Measurements from ENCODE around the gene ZNF827. TPM values are rescaled to one million over a fixed set of nuclear protein-coding genes. Genes with fewer than 3 reads are reported as not detected.

Gene ZNF827
- polyA plus RNA-seq, 1 donor from 2014 or later: 12.1 TPM

- no peak for TF ChIP-seq RAD21 (conservative IDR thresholded peaks at IDR 0.05)
- TF ChIP-seq SMC3 (conservative IDR thresholded peaks at IDR 0.05; ENCODE audit: poor library complexity): no peak
- no peak for TF ChIP-seq EZH2 (IDR thresholded peaks at IDR 0.05; ENCODE audit: borderline replicate concordance, insufficient read depth, low read length, poor library complexity, severe bottlenecking)
- TF ChIP-seq, protein P1, sequence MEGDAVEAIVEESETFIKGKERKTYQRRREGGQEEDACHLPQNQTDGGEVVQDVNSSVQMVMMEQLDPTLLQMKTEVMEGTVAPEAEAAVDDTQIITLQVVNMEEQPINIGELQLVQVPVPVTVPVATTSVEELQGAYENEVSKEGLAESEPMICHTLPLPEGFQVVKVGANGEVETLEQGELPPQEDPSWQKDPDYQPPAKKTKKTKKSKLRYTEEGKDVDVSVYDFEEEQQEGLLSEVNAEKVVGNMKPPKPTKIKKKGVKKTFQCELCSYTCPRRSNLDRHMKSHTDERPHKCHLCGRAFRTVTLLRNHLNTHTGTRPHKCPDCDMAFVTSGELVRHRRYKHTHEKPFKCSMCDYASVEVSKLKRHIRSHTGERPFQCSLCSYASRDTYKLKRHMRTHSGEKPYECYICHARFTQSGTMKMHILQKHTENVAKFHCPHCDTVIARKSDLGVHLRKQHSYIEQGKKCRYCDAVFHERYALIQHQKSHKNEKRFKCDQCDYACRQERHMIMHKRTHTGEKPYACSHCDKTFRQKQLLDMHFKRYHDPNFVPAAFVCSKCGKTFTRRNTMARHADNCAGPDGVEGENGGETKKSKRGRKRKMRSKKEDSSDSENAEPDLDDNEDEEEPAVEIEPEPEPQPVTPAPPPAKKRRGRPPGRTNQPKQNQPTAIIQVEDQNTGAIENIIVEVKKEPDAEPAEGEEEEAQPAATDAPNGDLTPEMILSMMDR (IDR thresholded peaks at IDR 0.05; ENCODE audit: poor library complexity, severe bottlenecking): no peak
- TF ChIP-seq MXI1 (conservative IDR thresholded peaks at IDR 0.05; ENCODE audit: poor library complexity, severe bottlenecking): no peak
- no peak for TF ChIP-seq REST (IDR thresholded peaks at IDR 0.05; ENCODE audit: borderline replicate concordance)
- no peak for TF ChIP-seq POLR2AphosphoS5 (IDR thresholded peaks at IDR 0.05)
- no peak for TF ChIP-seq EP300 (conservative IDR thresholded peaks at IDR 0.05; ENCODE audit: poor library complexity, severe bottlenecking)
- no peak for TF ChIP-seq TAF1 (IDR thresholded peaks at IDR 0.05; ENCODE audit: low read depth)
- Histone ChIP-seq H3K36me3 (ENCODE audit: insufficient read depth, low read length) (peaks cover 4% of the 10 kb centered on the region), H3K27me3 (ENCODE audit: insufficient read depth, low read depth, low read length) (no peaks in the 10 kb centered on the region), H3K9ac (ENCODE audit: low read length) (no peak overlapping the region), H3K4me3 (ENCODE audit: low read length) (no peak overlapping the region), H3K79me2 (replicated peaks; ENCODE audit: insufficient read depth, low read length) (no peaks in the 10 kb centered on the region), H4K20me1 (ENCODE audit: insufficient read depth) (no peaks in the 10 kb centered on the region), H3K27ac (ENCODE audit: low read length) (no peak overlapping the region), H3K9me3 (ENCODE audit: low read length) (no peaks in the 10 kb centered on the region), H3F3A (ENCODE audit: insufficient read depth, low read length, poor library complexity, severe bottlenecking) (no peaks in the 10 kb centered on the region), H2AFZ (ENCODE audit: low read depth, low read length) (no peak overlapping the region), H3K9me2 (ENCODE audit: insufficient read depth, low read length) (no peaks in the 10 kb centered on the region), H3K4me2 (ENCODE audit: low read length) (no peak overlapping the region)
Measured at GRCh38 chr4:145847764-145848163, 90.9 kb downstream of the ZNF827 start.

DNA sequence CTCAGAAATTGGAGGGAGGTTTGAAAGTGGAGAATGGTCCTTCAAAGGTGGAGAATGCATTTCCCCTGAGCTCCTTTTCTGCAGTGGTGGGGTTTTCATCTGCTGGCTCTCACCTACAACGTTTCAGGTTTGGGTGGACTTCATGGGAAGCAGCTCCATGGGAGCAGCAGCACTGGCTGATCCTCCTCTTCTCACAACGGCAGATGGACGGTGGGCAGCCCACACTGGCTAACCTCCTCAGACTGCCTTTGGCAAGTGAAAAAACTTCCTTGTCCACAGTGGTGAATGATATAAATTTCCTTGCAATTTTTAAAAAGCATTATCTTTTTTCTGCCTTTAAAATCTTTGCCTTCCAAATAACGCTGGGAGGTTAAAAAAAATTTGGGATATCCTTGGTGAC is 93.5 kb downstream of the ZNF827 start:
- Histone ChIP-seq H3K4me3 (ENCODE audit: low read length) (no peak overlapping the region), H3K79me2 (replicated peaks; ENCODE audit: insufficient read depth, low read length) (no peaks in the 10 kb centered on the region), H2AFZ (ENCODE audit: low read depth, low read length) (no peak overlapping the region), H3K27me3 (ENCODE audit: insufficient read depth, low read depth, low read length) (no peaks in the 10 kb centered on the region), H3K9ac (ENCODE audit: low read length) (no peak overlapping the region), H3K36me3 (ENCODE audit: insufficient read depth, low read length) (peaks cover 4% of the 10 kb centered on the region), H3K4me2 (ENCODE audit: low read length) (no peak overlapping the region), H4K20me1 (ENCODE audit: insufficient read depth) (no peaks in the 10 kb centered on the region), H3K9me2 (ENCODE audit: insufficient read depth, low read length) (no peaks in the 10 kb centered on the region), H3F3A (ENCODE audit: insufficient read depth, low read length, poor library complexity, severe bottlenecking) (no peaks in the 10 kb centered on the region), H3K9me3 (ENCODE audit: low read length) (no peaks in the 10 kb centered on the region), H3K27ac (ENCODE audit: low read length) (no peak overlapping the region)
- no peak for TF ChIP-seq RAD21 (conservative IDR thresholded peaks at IDR 0.05)

DNA sequence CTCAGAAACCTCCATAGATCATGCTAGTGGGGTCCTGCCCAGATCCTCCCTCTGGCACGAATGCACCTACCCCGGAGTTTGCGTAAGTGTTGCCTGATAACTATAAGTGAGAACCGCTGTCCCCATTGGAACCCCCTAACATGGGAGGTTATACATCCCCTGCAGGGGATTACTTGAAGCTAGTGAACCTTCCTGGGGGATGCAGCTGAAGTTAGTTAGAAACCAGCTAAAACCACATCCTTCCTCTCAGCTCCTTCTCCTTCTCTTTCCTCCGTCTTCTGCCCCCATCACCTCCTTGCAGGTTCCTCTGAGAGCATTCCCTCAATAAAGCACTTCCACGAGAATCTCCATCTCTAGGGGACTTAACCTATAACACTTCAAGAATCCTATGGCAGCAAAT is 95.0 kb downstream of the ZNF827 start:
- Histone ChIP-seq H3K4me2 (ENCODE audit: low read length) (no peak overlapping the region), H3K9me3 (ENCODE audit: low read length) (no peaks in the 10 kb centered on the region), H3K9ac (ENCODE audit: low read length) (no peak overlapping the region), H3K36me3 (ENCODE audit: insufficient read depth, low read length) (peaks cover 4% of the 10 kb centered on the region), H3K4me3 (ENCODE audit: low read length) (no peak overlapping the region), H3K27me3 (ENCODE audit: insufficient read depth, low read depth, low read length) (no peaks in the 10 kb centered on the region), H3F3A (ENCODE audit: insufficient read depth, low read length, poor library complexity, severe bottlenecking) (no peaks in the 10 kb centered on the region), H3K9me2 (ENCODE audit: insufficient read depth, low read length) (no peaks in the 10 kb centered on the region), H2AFZ (ENCODE audit: low read depth, low read length) (no peak overlapping the region), H3K27ac (ENCODE audit: low read length) (no peak overlapping the region), H4K20me1 (ENCODE audit: insufficient read depth) (no peaks in the 10 kb centered on the region), H3K79me2 (replicated peaks; ENCODE audit: insufficient read depth, low read length) (no peaks in the 10 kb centered on the region)
- TF ChIP-seq MXI1 (conservative IDR thresholded peaks at IDR 0.05; ENCODE audit: poor library complexity, severe bottlenecking) (no peak), REST (IDR thresholded peaks at IDR 0.05; ENCODE audit: borderline replicate concordance) (no peak), EZH2 (IDR thresholded peaks at IDR 0.05; ENCODE audit: borderline replicate concordance, insufficient read depth, low read length, poor library complexity, severe bottlenecking) (no peak), EP300 (conservative IDR thresholded peaks at IDR 0.05; ENCODE audit: poor library complexity, severe bottlenecking) (no peak), SMC3 (conservative IDR thresholded peaks at IDR 0.05; ENCODE audit: poor library complexity) (no peak), RAD21 (conservative IDR thresholded peaks at IDR 0.05) (no peak), TAF1 (IDR thresholded peaks at IDR 0.05; ENCODE audit: low read depth) (no peak), POLR2AphosphoS5 (IDR thresholded peaks at IDR 0.05) (no peak)
- TF ChIP-seq, protein P1 (IDR thresholded peaks at IDR 0.05; ENCODE audit: poor library complexity, severe bottlenecking): no peak

Measured in neural cell (in vitro differentiated cells).